Endothelial cell (in vitro differentiated cells): ENCODE measurements around the gene DCTN3. TPM values are rescaled to one million over a fixed set of nuclear protein-coding genes. Genes with fewer than 3 reads are reported as not detected.

Experiments
- DNase-seq: peaks from one replicate; pipeline ENCODE4 v3.0.0; 2021; ENCODE audit warnings: low spot score
- H3K27ac Mint-ChIP-seq: one replicate; pipeline ENCODE4 v1.8.0; 2021; ENCODE audit warnings: mixed read lengths, inconsistent platforms; ENCODE audit not compliant: unreplicated experiment
- H3K27me3 Mint-ChIP-seq: one replicate; pipeline ENCODE4 v1.8.0; 2021; ENCODE audit warnings: mild to moderate bottlenecking, moderate library complexity, mixed read lengths, inconsistent platforms; ENCODE audit not compliant: unreplicated experiment
- H3K36me3 Mint-ChIP-seq: one replicate; pipeline ENCODE4 v1.8.0; 2021; ENCODE audit warnings: mild to moderate bottlenecking, low read depth, mixed read lengths, inconsistent platforms; ENCODE audit not compliant: unreplicated experiment
- H3K4me1 Mint-ChIP-seq: one replicate; pipeline ENCODE4 v1.8.0; 2021; ENCODE audit warnings: mild to moderate bottlenecking, mixed read lengths, inconsistent platforms; ENCODE audit not compliant: unreplicated experiment
- H3K4me3 Mint-ChIP-seq: one replicate; pipeline ENCODE4 v1.8.0; 2021; ENCODE audit warnings: mild to moderate bottlenecking, mixed read lengths, inconsistent platforms; ENCODE audit not compliant: unreplicated experiment
- H3K9me3 Mint-ChIP-seq: one replicate; pipeline ENCODE4 v1.8.0; 2021; ENCODE audit warnings: mixed read lengths, inconsistent platforms; ENCODE audit not compliant: unreplicated experiment
- CTCF ChIP-seq: fragments of 200-600 bp; sonication (generic); IDR thresholded peaks from one replicate; pipeline ENCODE4 v1.5.0; 2021; ENCODE audit warnings: antibody characterized with exemption; ENCODE audit not compliant: unreplicated experiment
- total RNA-seq: library from RNA; stranded (reverse); fragmentation: NEBNext Ultra II Directional; extraction: Animal tissue kit (Norgen Biotek cat#: 25700); gene quantifications from one replicate; pipeline ENCODE4 v1.2.1, GENCODE V29; 2021; ENCODE audit not compliant: unreplicated experiment

Gene DCTN3
- total RNA-seq, 1 donor from 2014 or later: 81.5 TPM

GRCh38 chr9:34566322-34566721 lies 54.0 kb downstream of the DCTN3 start:
- H3K27ac Mint-ChIP-seq: no peak overlapping the region
- H3K9me3 Mint-ChIP-seq: no peaks in the 10 kb centered on the region
- no peak for DNase-seq
- peaks cover 39% of the 10 kb centered on the region for H3K4me1 Mint-ChIP-seq
- peaks cover 6% of the 10 kb centered on the region for H3K36me3 Mint-ChIP-seq
- H3K4me3 Mint-ChIP-seq: no peak overlapping the region
- H3K27me3 Mint-ChIP-seq: peaks cover 27% of the 10 kb centered on the region
- no peak for TF ChIP-seq CTCF

- H3K27ac Mint-ChIP-seq: no peak overlapping the region
- H3K36me3 Mint-ChIP-seq: peaks cover 6% of the 10 kb centered on the region
- no peak overlapping the region for H3K4me3 Mint-ChIP-seq
- no peaks in the 10 kb centered on the region for H3K9me3 Mint-ChIP-seq
- H3K27me3 Mint-ChIP-seq: peaks cover 27% of the 10 kb centered on the region
- DNase-seq: no peak
- peaks cover 40% of the 10 kb centered on the region for H3K4me1 Mint-ChIP-seq
- TF ChIP-seq CTCF: no peak
These were observed 54.4 kb downstream of the DCTN3 start for GRCh38 chr9:34565856-34566255.

GRCh38 chr9:34564617-34565016 lies 55.7 kb downstream of the DCTN3 start:
- Mint-ChIP-seq H3K36me3 (peaks cover 6% of the 10 kb centered on the region), H3K4me3 (no peak overlapping the region), H3K27me3 (peaks cover 20% of the 10 kb centered on the region), H3K27ac (no peak overlapping the region), H3K4me1 (peaks cover 34% of the 10 kb centered on the region), H3K9me3 (no peaks in the 10 kb centered on the region)
- no peak for TF ChIP-seq CTCF
- no peak for DNase-seq

Other genes starting within 250 kb of the DCTN3 start
- 77.0 TPM for gene MYORG, start 243.6 kb downstream of the DCTN3 start, total RNA-seq
- 55.3 TPM for gene FAM219A, start 161.9 kb downstream of the DCTN3 start, total RNA-seq
- 0.74 TPM for gene DNAI1, start 161.7 kb downstream of the DCTN3 start, total RNA-seq
- gene ENHO, start 97.5 kb downstream of the DCTN3 start, total RNA-seq: 4.1 TPM
- gene CNTFR, start 30.8 kb downstream of the DCTN3 start, total RNA-seq: 3.1 TPM
- 12.9 TPM for gene RPP25L, start 8.4 kb downstream of the DCTN3 start, total RNA-seq
- not detected for gene ARID3C, start 8.6 kb upstream of the DCTN3 start, total RNA-seq
- 25.9 TPM for gene SIGMAR1, start 17.3 kb upstream of the DCTN3 start, total RNA-seq
- gene GALT, start 26.2 kb upstream of the DCTN3 start, total RNA-seq: 53.1 TPM
- 61.4 TPM for gene IL11RA, start 31.7 kb upstream of the DCTN3 start, total RNA-seq
- not detected for gene CCL27, start 42.2 kb upstream of the DCTN3 start, total RNA-seq
- not detected for gene CCL19, start 70.8 kb upstream of the DCTN3 start, total RNA-seq
- not detected for gene CCL21, start 89.6 kb upstream of the DCTN3 start, total RNA-seq